NOMO-1 treated with dmso at 0.1 percent for 144 hours (cell line): ENCODE data around the gene SCUBE1.

Source experiments
- DNase-seq: peaks from one replicate; lab custom pipeline; 2025; ENCODE audit not compliant: unreplicated experiment; lab: John Stamatoyannopoulos, UW

SCUBE1 gene

GRCh38 chr22:43180670-43181069 is 162.5 kb downstream of the SCUBE1 start:
- DNase-seq, result no peak

GRCh38 chr22:43179911-43180195 is 163.3 kb downstream of the SCUBE1 start:
- DNase-seq, result no peak

GRCh38 chr22:43179146-43179910 is 163.8 kb downstream of the SCUBE1 start:
- no peak for DNase-seq

DNA sequence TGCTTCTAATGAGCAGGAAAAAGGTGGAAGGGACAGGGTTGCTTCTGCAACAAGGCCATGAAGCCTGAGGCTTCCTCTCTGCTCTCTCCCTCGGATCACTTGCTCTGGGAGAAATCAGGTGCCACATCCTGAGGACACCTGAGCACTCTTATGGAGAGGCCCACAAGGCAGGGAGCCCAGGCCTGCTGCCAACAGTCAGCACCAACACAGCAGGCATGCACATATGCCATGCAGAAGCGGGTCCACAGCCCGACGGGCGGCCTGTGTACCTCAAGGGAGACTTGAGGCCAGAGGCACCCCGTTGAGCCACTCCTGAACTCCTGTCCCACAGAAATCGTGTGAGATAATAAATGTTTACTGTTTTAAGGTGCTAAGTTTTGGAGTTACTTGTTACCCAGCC is 165.7 kb downstream of the SCUBE1 start:
- no peak for DNase-seq

GRCh38 chr22:43176090-43176489 is 167.1 kb downstream of the SCUBE1 start:
- no peak for DNase-seq

DNA sequence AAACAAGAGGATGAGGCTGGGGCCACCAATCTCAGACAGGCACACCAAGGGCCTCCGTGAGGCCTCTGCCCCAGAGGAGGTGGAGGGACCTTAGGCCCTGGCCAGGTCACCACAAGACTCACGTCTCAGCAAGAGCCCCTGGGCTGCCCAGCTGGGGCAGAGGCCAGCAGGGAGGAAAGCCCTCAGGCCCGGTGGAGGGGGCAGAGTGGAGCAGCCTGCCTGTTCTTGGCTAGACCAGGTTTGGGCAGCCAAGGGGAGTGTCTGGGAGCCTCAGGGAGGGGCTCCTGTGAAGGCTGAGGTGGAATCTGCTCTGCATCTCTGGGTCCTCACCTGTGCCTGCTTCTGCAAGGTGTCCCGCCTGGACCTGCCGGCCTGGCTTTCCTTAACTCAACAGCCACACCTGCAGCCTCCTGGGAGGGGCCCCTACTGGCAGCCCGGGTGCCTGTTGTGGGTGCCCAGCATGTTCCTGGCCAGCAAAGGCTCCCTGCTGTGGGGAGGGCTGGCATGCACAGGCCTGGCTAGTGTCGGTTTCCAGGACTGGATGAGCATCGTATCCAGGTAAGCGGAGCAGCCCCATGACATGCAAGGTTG is 168.1 kb downstream of the SCUBE1 start:
- no peak for DNase-seq

GRCh38 chr22:43173976-43174720 is 169.0 kb downstream of the SCUBE1 start:
- DNase-seq, result no peak

- DNase-seq, result no peak
Measured at GRCh38 chr22:43173566-43173965, 169.6 kb downstream of the SCUBE1 start.

DNA sequence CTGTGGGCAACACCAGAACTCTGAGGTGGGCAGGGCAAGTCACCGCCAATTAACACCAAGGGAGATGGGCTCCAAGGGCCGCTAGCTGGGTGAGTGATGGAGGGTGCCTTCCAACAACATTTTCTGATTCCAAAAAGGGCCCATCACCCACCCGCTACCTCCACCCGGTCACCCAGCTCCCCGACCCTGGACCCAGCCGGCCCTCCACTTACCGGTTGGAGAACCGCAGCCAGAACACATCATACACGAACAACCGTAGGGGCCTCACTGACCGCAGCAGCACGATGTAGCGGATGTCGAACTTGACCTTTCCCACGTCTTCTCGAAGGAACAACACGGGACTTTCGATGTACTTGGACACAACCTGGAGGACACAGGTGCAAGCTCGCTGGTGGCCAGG is 171.0 kb downstream of the SCUBE1 start:
- DNase-seq, result no peak

- no peak for DNase-seq
Measured at GRCh38 chr22:43171607-43172006, 171.6 kb downstream of the SCUBE1 start.

- DNase-seq, result no peak
Measured at GRCh38 chr22:43171019-43171491, 172.1 kb downstream of the SCUBE1 start.

GRCh38 chr22:43170131-43170480 is 173.1 kb downstream of the SCUBE1 start:
- no peak for DNase-seq

GRCh38 chr22:43169310-43170130 is 173.7 kb downstream of the SCUBE1 start:
- no peak for DNase-seq

DNA sequence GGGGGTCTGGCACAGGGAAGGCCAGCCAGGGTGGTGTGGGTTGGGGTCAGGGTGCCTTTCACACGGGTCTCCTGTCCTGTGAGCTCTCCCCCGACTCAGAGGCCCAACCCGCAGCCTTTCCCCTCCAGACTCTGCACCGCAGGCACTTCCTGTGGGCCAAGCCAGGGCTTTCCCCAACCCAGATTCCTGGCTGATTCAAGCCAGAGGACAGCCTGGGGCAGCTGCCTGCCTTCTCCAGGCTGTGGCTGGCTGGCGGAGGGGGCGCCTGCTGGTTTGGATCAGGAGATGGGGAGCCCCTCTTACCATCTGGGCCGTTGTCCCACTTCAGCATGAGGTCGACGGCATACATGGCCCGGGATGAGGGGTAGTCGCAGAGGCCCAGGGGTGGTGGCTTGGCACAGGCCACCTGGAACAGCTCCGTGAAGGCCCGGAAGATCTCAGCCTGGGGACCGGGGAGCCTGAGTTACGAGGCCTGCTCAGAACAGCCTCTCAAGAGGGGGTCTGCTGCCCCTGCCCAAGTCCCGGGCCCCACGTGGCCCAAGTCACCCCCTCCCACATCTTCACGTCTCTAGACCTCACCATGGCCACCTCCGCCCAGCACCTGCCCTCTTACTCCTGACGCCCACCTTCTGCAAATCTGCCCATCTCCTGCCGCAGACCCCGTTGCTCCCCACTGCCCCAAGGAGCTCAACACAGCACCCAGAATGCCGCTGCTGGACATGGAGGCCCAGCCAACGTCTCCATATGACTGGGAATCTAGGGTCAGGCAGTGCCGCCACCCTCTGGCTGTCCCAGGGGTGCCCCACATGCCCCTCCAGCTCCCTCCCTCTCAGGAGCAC is 174.5 kb downstream of the SCUBE1 start:
- DNase-seq, result no peak

GRCh38 chr22:43167001-43167589 is 176.1 kb downstream of the SCUBE1 start:
- no peak for DNase-seq

DNA sequence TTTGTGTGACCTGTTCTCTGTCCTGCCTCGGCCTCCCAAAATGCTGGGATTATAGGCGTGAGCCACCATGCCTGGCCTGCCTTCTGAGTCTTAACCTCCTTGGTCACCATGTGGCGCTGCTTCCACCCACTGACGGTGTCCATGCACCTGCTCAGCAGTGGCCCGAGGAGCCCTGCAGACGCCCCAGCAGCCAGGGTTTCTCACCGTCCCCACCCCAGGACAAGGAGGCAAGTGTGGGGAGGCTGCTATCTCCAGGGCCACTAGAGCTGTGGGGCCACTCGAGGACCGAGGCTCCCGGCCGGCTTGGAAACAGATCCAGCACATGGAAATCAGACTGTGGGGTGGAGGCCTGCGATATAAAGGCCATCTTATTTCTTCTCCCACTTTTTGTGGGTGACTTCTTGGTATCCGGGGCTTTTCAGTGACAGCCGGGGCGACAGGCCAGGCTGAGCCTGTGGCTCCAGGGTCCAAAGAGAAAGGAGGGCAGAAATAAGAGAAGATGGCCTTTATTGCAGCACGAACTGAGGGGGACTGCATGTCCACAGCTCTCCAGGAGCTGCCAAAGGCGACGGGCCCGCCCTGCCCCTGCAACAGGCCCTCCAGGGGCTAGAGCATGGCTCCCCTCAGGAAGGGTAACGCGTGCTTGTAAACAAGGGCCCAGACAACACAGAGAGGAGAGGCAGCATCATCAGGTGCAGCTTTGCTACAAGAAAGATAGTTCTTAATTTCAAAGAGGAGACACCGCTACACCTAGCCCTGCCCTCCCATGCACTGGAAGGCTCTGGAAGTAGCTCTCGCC is 176.8 kb downstream of the SCUBE1 start:
- DNase-seq, result no peak

DNA sequence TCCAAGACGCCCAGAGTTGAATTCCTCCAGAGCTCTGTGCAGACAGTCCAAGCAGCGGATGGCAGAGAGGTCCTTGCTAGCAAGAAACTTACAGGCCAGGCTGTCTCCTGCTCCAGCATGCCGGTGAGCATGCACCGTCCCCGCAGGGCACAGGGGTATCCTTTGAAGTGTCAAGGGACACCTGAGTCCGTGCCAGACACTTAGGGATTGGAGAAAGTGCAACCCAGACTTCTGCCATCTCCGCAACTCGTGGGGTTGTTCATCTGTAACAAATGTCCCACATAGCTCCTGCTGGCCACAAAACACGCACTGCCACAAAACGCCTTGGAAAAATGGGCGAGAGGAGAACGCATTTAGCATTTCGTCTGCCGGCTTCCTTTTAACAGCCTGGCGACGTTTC is 178.5 kb downstream of the SCUBE1 start:
- no peak for DNase-seq

DNA sequence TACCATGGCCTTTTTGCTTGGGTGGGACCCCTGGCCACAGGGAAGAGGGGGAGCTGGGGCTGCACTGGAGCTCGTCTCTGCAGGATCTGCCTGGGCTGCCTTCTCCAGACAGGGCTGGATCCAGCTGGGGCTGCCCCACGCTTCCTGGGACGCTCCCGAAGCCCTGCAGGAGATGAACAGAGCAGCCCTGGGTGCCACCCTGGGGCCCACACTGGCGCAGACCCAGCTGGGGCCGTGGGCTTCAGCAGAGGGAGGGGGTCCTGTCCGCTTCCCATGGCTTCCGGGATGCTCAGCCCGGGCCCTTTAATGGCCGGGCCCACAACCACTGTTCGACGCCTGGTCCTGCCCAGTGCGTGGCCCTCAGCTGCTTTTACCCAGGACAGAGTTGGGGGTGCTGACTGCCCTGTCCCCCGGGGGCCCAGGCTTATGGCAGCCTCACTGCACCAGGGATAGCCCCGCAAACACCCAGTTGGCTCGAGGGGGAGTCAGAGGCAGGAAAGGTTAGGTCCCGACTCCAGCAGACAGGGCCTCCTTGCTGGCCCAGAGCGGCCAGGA is 179.9 kb downstream of the SCUBE1 start:
- no peak for DNase-seq
